Mesangial cell (primary cell): ENCODE measurements around the gene CPN1. TPM values are rescaled to one million over a fixed set of nuclear protein-coding genes. Genes with fewer than 3 reads are reported as not detected.

ENCODE experiments used
- total RNA-seq: library from RNA; depleted of rRNA; stranded (reverse); fragments of >200 nt; gene quantifications from 2 replicates; pipeline ENCODE4 v1.2.3, GENCODE V29; 2015

CPN1 gene
- total RNA-seq: not detected in 2 replicates

GRCh38 chr10:100081075-100082001 lies at the start of gene CPN1:
TSS of gene CPN1 (minus strand) at chr10:100081869. CDS start at chr10:100081625, 244 bp downstream.

GRCh38 chr10:100009793-100010676 lies 71.6 kb downstream of the CPN1 start, which contains the start of gene DNMBP:
TSS of gene DNMBP (minus strand) at chr10:100009947. CDS start at chr10:99972124, 37,823 bp downstream.

Other genes starting within 250 kb of the CPN1 start
- 10.3 and 12.5 TPM in 2 replicates for gene DNMBP, start 71.9 kb downstream of the CPN1 start, total RNA-seq
- gene ERLIN1, start 104.2 kb upstream of the CPN1 start, total RNA-seq: 10.5 and 26.2 TPM in 2 replicates
- gene CHUK, start 147.7 kb upstream of the CPN1 start, total RNA-seq: 7.7 and 13.0 TPM in 2 replicates
- gene CWF19L1, start 185.8 kb upstream of the CPN1 start, total RNA-seq: 12.9 and 24.0 TPM in 2 replicates
- 15.1 and 17.3 TPM in 2 replicates for gene BLOC1S2, start 204.8 kb upstream of the CPN1 start, total RNA-seq
- not detected in 2 replicates for gene PKD2L1, start 248.4 kb upstream of the CPN1 start, total RNA-seq